ENCODE results near the gene TBC1D8. TPM values are rescaled to one million over a fixed set of nuclear protein-coding genes. Genes with fewer than 3 reads are reported as not detected.
A peak's percentile ranks its signal among the peaks of the same experiment; 100 is the strongest.

Gene TBC1D8
- total RNA-seq (100 to 1,000 TPM in 1 of 4 donors, 10 to 100 TPM in 2, 1 to 10 TPM in 1; 8.7 to 163 (median 57.0) TPM), polyA plus RNA-seq (10 to 100 TPM; 11.3 to 64.5 (median 50.4) TPM)
- long read RNA-seq, donor 1, partial matches to known transcripts, result 4 of 9 reads
- long read RNA-seq, donor 1, other reads (novel, unspliced or antisense), result 2 of 9 reads
- long read RNA-seq, donor 2, transcript TBC1D8-201 (20 exons, 3,627 nt), result minor isoform, 13 of 277 reads
- long read RNA-seq, donor 2, transcript TBC1D8-202 (20 exons, 3,803 nt), result major isoform, 71 of 277 reads
- long read RNA-seq, donor 2, partial matches to known transcripts, result 131 of 277 reads
- long read RNA-seq, donor 2, other reads (novel, unspliced or antisense), result 62 of 277 reads

DNA sequence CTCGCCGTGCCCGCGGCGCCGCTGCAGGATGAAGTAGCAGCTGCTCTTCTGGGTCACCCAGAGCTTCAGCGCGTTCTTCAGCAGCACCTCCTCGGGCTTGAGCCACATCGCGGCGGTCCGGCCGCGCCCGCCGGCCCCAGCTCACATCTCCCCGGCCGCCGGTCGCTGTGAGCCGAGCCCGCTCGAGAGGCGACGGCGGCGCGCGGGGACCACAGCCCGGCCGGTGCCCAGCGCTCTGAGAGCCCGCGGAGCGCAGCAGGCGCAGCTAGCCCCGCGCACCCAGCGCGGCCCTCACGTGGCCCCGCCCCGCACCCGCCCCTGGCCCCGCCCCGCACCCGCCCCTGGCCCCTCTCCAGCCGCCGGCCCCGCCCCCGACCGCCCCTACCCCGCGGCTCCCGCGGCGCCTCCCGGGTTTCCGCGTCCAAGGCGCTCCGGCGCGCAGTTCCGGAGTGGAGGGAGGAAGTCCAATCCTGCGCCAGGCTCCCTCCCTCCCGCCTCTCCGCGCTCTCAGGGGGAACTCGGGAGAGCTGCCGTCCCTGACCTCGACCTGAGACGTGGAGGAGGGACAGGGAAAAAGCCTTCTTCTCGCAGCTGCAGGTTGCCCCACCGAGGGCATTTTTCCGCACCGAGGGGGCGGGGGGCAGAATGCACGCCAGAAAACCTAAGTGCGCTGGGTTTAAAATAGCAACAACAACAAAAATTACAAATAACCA is at the start of gene TBC1D8:
Gene TBC1D8 (minus strand): TSS at position 237 of the 713 bp plus-strand sequence. CDS start 129 bp downstream, at position 108.
- intact Hi-C loops (cut with DNase I), result loop anchor here (5.0 kb wide), 2 partner anchors 39 to 139 kb away; no protein-coding TSS in a partner anchor
- no peaks in the 10 kb centered on the region for H3K36me3 ChIP-seq (ENCODE audit: insufficient read depth in 1 of 2, low read depth in 1 of 2)
- H3K27ac ChIP-seq, result peak within 1 kb of the TSS; percentile 89
- no peaks in the 10 kb centered on the region for H3K27me3 ChIP-seq (ENCODE audit: insufficient read depth in 3 of 3, low read length in 2 of 3)
- peak within 1 kb of the TSS; percentile 88 for H3K4me3 ChIP-seq
- no peak for TF ChIP-seq CTCF (IDR thresholded peaks at IDR 0.05)
- peak; percentile 74 to 80 (median 75) for ATAC-seq
- WGBS, 3 donors, result 0 to 1% (median 1%) methylated on average over 32 to 81 of the region's 81 CpGs
- peaks cover 57% of the 10 kb centered on the region for H3K4me1 ChIP-seq
- peak; percentile 91 to 96 for DNase-seq
- H3K9me3 ChIP-seq, result no peaks in the 10 kb centered on the region

DNA sequence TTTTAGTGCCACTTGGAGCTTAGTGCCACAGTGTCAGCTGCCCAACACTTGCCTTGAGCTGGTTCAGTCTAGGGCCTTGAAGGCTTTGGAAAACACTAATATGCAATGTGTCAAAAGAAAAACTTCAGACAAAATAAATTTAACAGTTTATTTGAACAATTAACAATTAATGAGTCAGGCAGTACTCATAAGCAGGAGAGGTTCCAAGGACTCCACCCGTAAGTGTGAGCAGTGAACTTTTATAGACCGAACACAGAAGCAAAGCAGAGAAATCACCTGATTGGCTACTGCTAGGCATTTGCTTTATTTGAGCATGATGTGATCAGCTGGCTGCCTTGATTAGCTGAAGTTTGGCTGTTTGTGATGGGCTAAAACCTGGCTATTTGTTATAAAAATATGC is 49.5 kb upstream of the TBC1D8 start:
- ATAC-seq (no peak), DNase-seq (no peak)
- Histone ChIP-seq H3K4me1 (peaks cover 2% of the 10 kb centered on the region), H3K9me3 (no peaks in the 10 kb centered on the region), H3K4me3 (no peak overlapping the region), H3K36me3 (ENCODE audit: insufficient read depth in 1 of 2, low read depth in 1 of 2) (no peaks in the 10 kb centered on the region), H3K27ac (no peak overlapping the region), H3K27me3 (ENCODE audit: insufficient read depth in 3 of 3, low read length in 2 of 3) (peaks cover 0 to 2% (median 0%) of the 10 kb centered on the region in 3 donors)
- intact Hi-C loops (cut with DNase I), result no loop called here
- no peak for TF ChIP-seq CTCF (IDR thresholded peaks at IDR 0.05)
- 66 to 83% (median 69%) methylated on average over 2 of the region's 2 CpGs for WGBS, 3 donors

- Histone ChIP-seq H3K4me1 (no peaks in the 10 kb centered on the region), H3K27ac (no peak overlapping the region), H3K36me3 (ENCODE audit: insufficient read depth in 1 of 2, low read depth in 1 of 2) (no peaks in the 10 kb centered on the region), H3K4me3 (no peak overlapping the region), H3K9me3 (no peaks in the 10 kb centered on the region), H3K27me3 (ENCODE audit: insufficient read depth in 3 of 3, low read length in 2 of 3) (peaks cover 0 to 2% (median 0%) of the 10 kb centered on the region in 3 donors)
- no peak for TF ChIP-seq CTCF (IDR thresholded peaks at IDR 0.05)
- WGBS, 3 donors, result 55 to 59% (median 58%) methylated on average over 7 of the region's 7 CpGs
- no peak for ATAC-seq
- DNase-seq, result no peak
- intact Hi-C loops (cut with DNase I), result no loop called here
Observed at GRCh38 chr2:101199251-101199791, 48.1 kb upstream of the TBC1D8 start.

GRCh38 chr2:101197814-101198213 is 46.6 kb upstream of the TBC1D8 start:
- ATAC-seq, result no peak
- no peaks in the 10 kb centered on the region for H3K36me3 ChIP-seq (ENCODE audit: insufficient read depth in 1 of 2, low read depth in 1 of 2)
- intact Hi-C loops (cut with DNase I), result no loop called here
- peaks cover 0 to 2% (median 0%) of the 10 kb centered on the region in 3 donors for H3K27me3 ChIP-seq (ENCODE audit: insufficient read depth in 3 of 3, low read length in 2 of 3)
- no peak overlapping the region for H3K4me3 ChIP-seq
- 88 to 91% (median 88%) methylated on average over 12 of the region's 12 CpGs for WGBS, 3 donors
- no peak overlapping the region for H3K27ac ChIP-seq
- no peak for DNase-seq
- no peak for TF ChIP-seq CTCF (IDR thresholded peaks at IDR 0.05)
- no peaks in the 10 kb centered on the region for H3K4me1 ChIP-seq
- no peaks in the 10 kb centered on the region for H3K9me3 ChIP-seq

All from psoas muscle (tissue), 8 donors.